ENCODE results near the gene B9D1.

The B9D1 gene

GRCh38 chr17:19388791-19389785 lies 26.6 kb upstream of the B9D1 start:
- DNase-seq = peak; percentile 22

- no peak for DNase-seq
Measured at GRCh38 chr17:19387921-19388521, 25.5 kb upstream of the B9D1 start.

GRCh38 chr17:19386974-19387920 lies 24.7 kb upstream of the B9D1 start, which contains the start of gene MFAP4:
Gene MFAP4 (minus strand): TSS chr17:19387190. CDS start chr17:19387155, 35 bp downstream.
- DNase-seq = no peak

- DNase-seq = peak; percentile 39
Measured at GRCh38 chr17:19386051-19386929, 23.8 kb upstream of the B9D1 start.

- no peak for DNase-seq
Measured at GRCh38 chr17:19385521-19385983, 23.0 kb upstream of the B9D1 start.

- peak; percentile 78 for DNase-seq
Measured at GRCh38 chr17:19384723-19385391, 22.3 kb upstream of the B9D1 start.

- no peak for DNase-seq
Measured at GRCh38 chr17:19383681-19384470, 21.4 kb upstream of the B9D1 start.

- DNase-seq = no peak
Measured at GRCh38 chr17:19382531-19383444, 20.3 kb upstream of the B9D1 start.

GRCh38 chr17:19381741-19382444 lies 19.4 kb upstream of the B9D1 start:
- DNase-seq = no peak

- no peak for DNase-seq
Measured at GRCh38 chr17:19381361-19381740, 18.8 kb upstream of the B9D1 start.

GRCh38 chr17:19380481-19381301 lies 18.2 kb upstream of the B9D1 start:
- no peak for DNase-seq

- no peak for DNase-seq
Measured at GRCh38 chr17:19379361-19380065, 17.0 kb upstream of the B9D1 start.

- no peak for DNase-seq
Measured at GRCh38 chr17:19378416-19379360, 16.2 kb upstream of the B9D1 start, which contains the start of gene MAPK7. Gene MAPK7 (plus strand): TSS chr17:19378498. CDS start chr17:19378901, 403 bp downstream.

- peak; percentile 88 for DNase-seq
Measured at GRCh38 chr17:19377602-19378415, 15.3 kb upstream of the B9D1 start.

- DNase-seq = no peak
Measured at GRCh38 chr17:19376811-19377210, 14.3 kb upstream of the B9D1 start.

Data from NCI-H2029 (cell line).